Endothelial cell of umbilical vein (primary cell): ENCODE data around the gene NDUFAB1. TPM values are rescaled to one million over a fixed set of nuclear protein-coding genes. Genes with fewer than 3 reads are reported as not detected.

ENCODE experiments used
- BruUV-seq: library from RNA; stranded (reverse); fragments of 400-500 nt; replicated peaks from 2 replicates; lab custom pipeline; 2021; lab: Mats Ljungman, UMichigan
- CTCF ChIA-PET: fragments of 300-600, 350-600 bp; sonication (Branson Sonifier 250); formaldehyde crosslinking; loops from one replicate; lab custom pipeline; 2021; ENCODE audit warnings: antibody characterized with exemption, inconsistent platforms; lab: Charles Lee
- POLR2A ChIA-PET: fragments of 300-600, 350-600 bp; sonication (Branson Sonifier 250); formaldehyde crosslinking; loops from one replicate; lab custom pipeline; 2021; ENCODE audit warnings: antibody characterized with exemption, inconsistent platforms; lab: Charles Lee
- DNase-seq: peaks from one replicate; pipeline ENCODE4 v3.0.0-alpha.2; 2011; ENCODE audit warnings: low read depth, low spot score
- FAIRE-seq: peaks from 2 replicates; lab custom pipeline; 2011; peaks lifted over from hg19 to GRCh38; lab: Jason Lieb, UNC
- H2AFZ ChIP-seq: 2 replicates; pipeline ENCODE4 v1.6.0; 2012; ENCODE audit warnings: low read depth, low read length, control low read depth, inconsistent platforms
- H3K27ac ChIP-seq: 2 replicates; pipeline ENCODE4 v1.5.1; 2011; ENCODE audit warnings: low read depth, mild to moderate bottlenecking, control low read depth, low read length, moderate library complexity; ENCODE audit not compliant: insufficient read depth
- H3K27me3 ChIP-seq, 2 experiments: 2 replicates each; pipeline versions ENCODE4 v1.6.0 to v1.6.1; 2011; ENCODE audit warnings: low read length in 2 of 2, mixed read lengths in 1 of 2; ENCODE audit not compliant: control insufficient read depth in 2 of 2, insufficient read depth in 2 of 2
- H3K36me3 ChIP-seq, 2 experiments: 2 replicates in 1 of 2; 3 replicates in 1 of 2; pipeline ENCODE4 v1.5.1; 2011; ENCODE audit warnings: low read length in 2 of 2, mild to moderate bottlenecking in 1 of 2, moderate library complexity in 1 of 2; ENCODE audit not compliant: control insufficient read depth in 2 of 2, insufficient read depth in 2 of 2; ENCODE audit errors: extremely low read depth in 1 of 2
- H3K4me1 ChIP-seq: 3 replicates; pipeline ENCODE4 v1.5.1; 2011; ENCODE audit warnings: mild to moderate bottlenecking, low read length; ENCODE audit not compliant: control insufficient read depth, insufficient read depth; ENCODE audit errors: extremely low read depth
- H3K4me2 ChIP-seq: 2 replicates; pipeline ENCODE4 v1.6.1; 2011; ENCODE audit warnings: low read length, control low read depth, mixed read lengths; ENCODE audit not compliant: insufficient read depth
- H3K4me3 ChIP-seq, 3 experiments: fragments of 200-600 bp in 1 of 3; sonication (generic), shearing (Covaris generic) in 1 of 3; replicated peaks in 1 of 3; 2 replicates each; pipeline ENCODE4 v1.5.1; 2011 to 2016; ENCODE audit warnings: control low read depth in 3 of 3, low read length in 3 of 3, mild to moderate bottlenecking in 2 of 3, inconsistent platforms in 1 of 3, low read depth in 1 of 3, moderate library complexity in 1 of 3; ENCODE audit not compliant: insufficient read depth in 1 of 3
- H3K79me2 ChIP-seq: 2 replicates; pipeline ENCODE4 v1.6.0; 2012; ENCODE audit warnings: low read length, inconsistent platforms; ENCODE audit not compliant: control insufficient read depth, insufficient read depth
- H3K9ac ChIP-seq: replicated peaks from 2 replicates; pipeline ENCODE3; 2011; ENCODE audit warnings: low read length, control low read depth; ENCODE audit not compliant: insufficient read depth; ENCODE audit errors: extremely low read depth
- H3K9me1 ChIP-seq: replicated peaks from 3 replicates; pipeline ENCODE4 v1.6.0; 2011; ENCODE audit warnings: mild to moderate bottlenecking, low read length; ENCODE audit not compliant: control insufficient read depth, insufficient read depth; ENCODE audit errors: extremely low read depth
- H3K9me3 ChIP-seq: replicated peaks from 2 replicates; pipeline ENCODE4 v1.5.1; 2012; ENCODE audit warnings: low read length, inconsistent platforms; ENCODE audit not compliant: control insufficient read depth, insufficient read depth
- H4K20me1 ChIP-seq: replicated peaks from 2 replicates; pipeline ENCODE3; 2011; ENCODE audit warnings: mild to moderate bottlenecking, low read length; ENCODE audit not compliant: control insufficient read depth, insufficient read depth; ENCODE audit errors: extremely low read depth
- EZH2 ChIP-seq: IDR thresholded peaks from 2 replicates; pipeline ENCODE4 v1.6.1; 2012; ENCODE audit warnings: borderline replicate concordance, low read depth, mild to moderate bottlenecking, moderate library complexity, low read length, inconsistent platforms; ENCODE audit not compliant: severe bottlenecking
- FOS ChIP-seq: IDR thresholded peaks from 2 replicates; pipeline ENCODE4 v1.6.1; 2011; ENCODE audit warnings: mild to moderate bottlenecking, low read length, moderate library complexity, borderline replicate concordance; ENCODE audit not compliant: insufficient read depth
- GATA2 ChIP-seq: IDR thresholded peaks from 2 replicates; pipeline ENCODE4 v1.7.0; 2011; ENCODE audit warnings: low read depth, mild to moderate bottlenecking, moderate library complexity, mixed read lengths, low read length; ENCODE audit not compliant: insufficient read length, insufficient read depth
- JUN ChIP-seq: IDR thresholded peaks from 2 replicates; pipeline ENCODE4 v1.6.1; 2011; ENCODE audit warnings: borderline replicate concordance, low read depth; ENCODE audit not compliant: insufficient read length, insufficient read depth
- MYC ChIP-seq: IDR thresholded peaks from one replicate; pipeline ENCODE4 v1.6.1; 2011; ENCODE audit warnings: mild to moderate bottlenecking, low read depth, low read length
- POLR2A ChIP-seq: IDR thresholded peaks from 2 replicates; pipeline ENCODE4 v1.6.1; 2012; ENCODE audit warnings: low read depth, mild to moderate bottlenecking, control low read depth, low read length
- POLR2AphosphoS5 ChIP-seq: IDR thresholded peaks from 2 replicates; pipeline ENCODE4 v1.6.1; 2012; ENCODE audit warnings: low read depth, mild to moderate bottlenecking, control low read depth, low read length, moderate library complexity; ENCODE audit not compliant: insufficient read depth
- dilution Hi-C: fragments of 300-500 bp; cut with MboI; formaldehyde crosslinking; loops from one replicate; pipeline ENCODE4 v1.15.0; 2019; ENCODE audit warnings: low sequenced_read_pairs; ENCODE audit not compliant: extremely low pct_ligation_motif_present
- intact Hi-C: fragments of 100-400 bp; cut with micrococcal nuclease; formaldehyde crosslinking; loops from one replicate; pipeline ENCODE4 v1.10.0; 2022
- polyA plus RNA-seq, 4 experiments: library from polyadenylated mRNA; depleted of rRNA in 3 of 4; stranded (reverse) in 3 of 4; unstranded in 1 of 4; fragments of >200 nt; gene quantifications; 2 replicates each; pipeline versions ENCODE4 v1.2.1 to v1.2.3, GENCODE V29; 2011 to 2012; ENCODE audit warnings: missing spikeins in 1 of 4
- total RNA-seq: library from RNA; stranded (reverse); gene quantifications from 2 replicates; pipeline ENCODE4 v1.2.3, GENCODE V29; 2021
- TF ChIP-seq, protein P1 (sequence below), 2 donors: IDR thresholded peaks; 1 replicate in 1 of 2; 2 replicates in 1 of 2; pipeline ENCODE4 v1.5.1; 2011; ENCODE audit warnings: low read length in 2 of 2, mild to moderate bottlenecking in 2 of 2, moderate library complexity in 2 of 2, control low read depth in 1 of 2, inconsistent platforms in 1 of 2, low read depth in 1 of 2; ENCODE audit not compliant: insufficient read depth in 1 of 2; ENCODE audit errors: extremely low read depth in 1 of 2
- TF ChIP-seq, protein P2 (sequence below): IDR thresholded peaks from 2 replicates; pipeline ENCODE4 v1.6.1; 2011; ENCODE audit not compliant: insufficient read depth, insufficient read length

Gene NDUFAB1
- total and polyA plus RNA-seq, 2 donors (not counting 3 experiments of a cell fraction or from before 2014, with no cell fraction given) = 112 to 228 TPM

DNA sequence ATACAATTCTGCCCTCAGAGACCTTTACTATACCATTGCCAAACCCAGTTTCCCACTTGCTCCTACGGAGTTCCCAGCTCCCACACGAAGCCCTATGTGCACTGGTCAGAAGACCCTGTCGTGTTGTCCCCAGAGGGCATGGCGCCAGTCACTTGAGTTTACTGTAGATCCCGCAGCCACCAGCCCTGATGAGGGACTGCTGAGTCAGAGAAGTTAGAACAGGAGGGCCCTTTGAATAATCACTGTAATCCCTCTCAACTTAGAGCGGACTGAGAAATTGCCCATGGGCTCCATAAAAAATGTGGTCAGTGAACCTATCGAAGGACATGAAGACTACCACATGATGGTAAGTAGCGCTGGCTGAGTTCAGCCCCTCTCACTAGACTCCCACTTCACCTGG, 29.4 kb downstream of the NDUFAB1 start:
- no peak overlapping the region for H3K4me2 ChIP-seq
- POLR2A ChIA-PET = no interaction called here
- no peaks in the 10 kb centered on the region for H3K9me1 ChIP-seq
- no peaks in the 10 kb centered on the region for H3K9me3 ChIP-seq
- peaks cover 30 to 58% of the 10 kb centered on the region in 2 experiments for H3K36me3 ChIP-seq
- no peak overlapping the region for H2AFZ ChIP-seq
- dilution Hi-C loops = no loop called here
- no peak overlapping the region for H3K27ac ChIP-seq
- no peak overlapping the region for H3K4me3 ChIP-seq
- TF ChIP-seq JUN (no peak), GATA2 (no peak), FOS (no peak), MYC (no peak), POLR2A (no peak), EZH2 (no peak), POLR2AphosphoS5 (no peak)
- TF ChIP-seq, protein P1, sequence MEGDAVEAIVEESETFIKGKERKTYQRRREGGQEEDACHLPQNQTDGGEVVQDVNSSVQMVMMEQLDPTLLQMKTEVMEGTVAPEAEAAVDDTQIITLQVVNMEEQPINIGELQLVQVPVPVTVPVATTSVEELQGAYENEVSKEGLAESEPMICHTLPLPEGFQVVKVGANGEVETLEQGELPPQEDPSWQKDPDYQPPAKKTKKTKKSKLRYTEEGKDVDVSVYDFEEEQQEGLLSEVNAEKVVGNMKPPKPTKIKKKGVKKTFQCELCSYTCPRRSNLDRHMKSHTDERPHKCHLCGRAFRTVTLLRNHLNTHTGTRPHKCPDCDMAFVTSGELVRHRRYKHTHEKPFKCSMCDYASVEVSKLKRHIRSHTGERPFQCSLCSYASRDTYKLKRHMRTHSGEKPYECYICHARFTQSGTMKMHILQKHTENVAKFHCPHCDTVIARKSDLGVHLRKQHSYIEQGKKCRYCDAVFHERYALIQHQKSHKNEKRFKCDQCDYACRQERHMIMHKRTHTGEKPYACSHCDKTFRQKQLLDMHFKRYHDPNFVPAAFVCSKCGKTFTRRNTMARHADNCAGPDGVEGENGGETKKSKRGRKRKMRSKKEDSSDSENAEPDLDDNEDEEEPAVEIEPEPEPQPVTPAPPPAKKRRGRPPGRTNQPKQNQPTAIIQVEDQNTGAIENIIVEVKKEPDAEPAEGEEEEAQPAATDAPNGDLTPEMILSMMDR (IDR thresholded peaks at IDR 0.05; ENCODE audit: extremely low read depth in 1 of 2, insufficient read depth in 1 of 2, low read depth in 1 of 2, low read length in 2 of 2) = no peak
- TF ChIP-seq, protein P2, sequence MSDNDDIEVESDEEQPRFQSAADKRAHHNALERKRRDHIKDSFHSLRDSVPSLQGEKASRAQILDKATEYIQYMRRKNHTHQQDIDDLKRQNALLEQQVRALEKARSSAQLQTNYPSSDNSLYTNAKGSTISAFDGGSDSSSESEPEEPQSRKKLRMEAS = no peak
- no peak overlapping the region for H3K9ac ChIP-seq
- no peaks in the 10 kb centered on the region for H3K79me2 ChIP-seq
- H3K4me1 ChIP-seq = no peaks in the 10 kb centered on the region
- intact Hi-C loops = no loop called here
- DNase-seq (no peak), FAIRE-seq (no peak)
- no peaks in the 10 kb centered on the region for H4K20me1 ChIP-seq
- BruUV-seq = no TSS peak
- CTCF ChIA-PET = no interaction called here
- H3K27me3 ChIP-seq = no peaks in the 10 kb centered on the region
